ENCODE measurements around the gene PIK3C2G. TPM values are rescaled to one million over a fixed set of nuclear protein-coding genes. Genes with fewer than 3 reads are reported as not detected.

Gene PIK3C2G
- polyA plus RNA-seq, 2 donors = 1.8 to 2.1 TPM

DNA sequence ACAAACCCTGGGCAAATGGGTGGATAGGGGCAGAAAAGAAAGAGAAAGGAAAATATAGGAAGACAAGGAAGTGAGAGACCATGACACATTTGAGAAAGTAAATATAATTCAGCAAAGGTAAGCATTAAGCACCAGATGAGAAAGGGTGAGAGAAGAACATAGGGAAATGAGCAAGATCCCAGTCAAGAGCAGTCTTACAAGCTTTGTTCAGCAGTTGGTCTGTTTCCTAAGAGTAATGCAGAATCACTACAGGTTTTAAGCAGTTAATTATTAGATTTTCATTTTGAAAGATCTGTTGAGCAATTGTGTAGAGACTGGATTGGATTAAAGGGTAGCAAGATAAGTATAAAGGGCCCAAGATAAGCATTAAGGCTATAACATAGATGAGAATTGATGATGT is 330.2 kb downstream of the PIK3C2G start:
- Histone ChIP-seq H3K9me3 (ENCODE audit: control insufficient read depth in 2 of 2, insufficient read depth in 1 of 2, low read depth in 1 of 2, low read length in 1 of 2) (no peaks in the 10 kb centered on the region), H3K27me3 (ENCODE audit: control insufficient read depth in 1 of 2, insufficient read depth in 2 of 2, low read length in 2 of 2) (no peaks in the 10 kb centered on the region), H3K27ac (ENCODE audit: low read depth in 2 of 2, low read length in 1 of 2) (no peak overlapping the region)

DNA sequence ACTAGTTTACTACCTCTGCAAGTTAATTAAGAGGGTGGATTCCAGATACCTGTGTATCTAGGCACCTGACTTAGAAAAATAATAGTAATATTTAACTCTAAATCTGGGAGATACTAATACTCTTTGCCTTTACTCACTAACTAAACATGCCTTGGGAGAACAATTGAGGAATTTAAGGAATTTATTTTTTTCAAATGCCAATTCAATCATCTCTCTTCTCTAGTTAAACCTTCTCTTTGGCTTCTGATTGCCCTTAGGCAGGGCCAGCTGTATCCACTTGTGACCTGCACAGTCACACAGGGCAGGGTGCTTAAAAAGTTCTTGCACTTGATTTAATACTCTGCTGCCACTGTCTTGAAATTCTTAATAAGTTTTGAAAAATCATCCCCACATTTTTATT is 334.1 kb downstream of the PIK3C2G start:
- H3K36me3 ChIP-seq (ENCODE audit: control insufficient read depth in 2 of 2, insufficient read depth in 2 of 2, low read length in 1 of 2) = no peaks in the 10 kb centered on the region
- no peak overlapping the region for H3K27ac ChIP-seq (ENCODE audit: low read depth in 2 of 2, low read length in 1 of 2)
- no peaks in the 10 kb centered on the region for H3K4me1 ChIP-seq (ENCODE audit: control insufficient read depth in 2 of 2, insufficient read depth in 2 of 2, low read length in 1 of 2)
- no peak overlapping the region for H3K4me3 ChIP-seq (ENCODE audit: low read depth in 1 of 2, low read length in 2 of 2)
- H3K9me3 ChIP-seq (ENCODE audit: control insufficient read depth in 2 of 2, insufficient read depth in 1 of 2, low read depth in 1 of 2, low read length in 1 of 2) = no peaks in the 10 kb centered on the region
- H3K27me3 ChIP-seq (ENCODE audit: control insufficient read depth in 1 of 2, insufficient read depth in 2 of 2, low read length in 2 of 2) = no peaks in the 10 kb centered on the region

More for the DNA sequence above, 330.2 kb downstream of the PIK3C2G start:
- Histone ChIP-seq H3K4me3 (ENCODE audit: low read depth in 1 of 2, low read length in 2 of 2) (no peak overlapping the region), H3K4me1 (ENCODE audit: control insufficient read depth in 2 of 2, insufficient read depth in 2 of 2, low read length in 1 of 2) (no peaks in the 10 kb centered on the region), H3K36me3 (ENCODE audit: control insufficient read depth in 2 of 2, insufficient read depth in 2 of 2, low read length in 1 of 2) (no peaks in the 10 kb centered on the region)

DNA sequence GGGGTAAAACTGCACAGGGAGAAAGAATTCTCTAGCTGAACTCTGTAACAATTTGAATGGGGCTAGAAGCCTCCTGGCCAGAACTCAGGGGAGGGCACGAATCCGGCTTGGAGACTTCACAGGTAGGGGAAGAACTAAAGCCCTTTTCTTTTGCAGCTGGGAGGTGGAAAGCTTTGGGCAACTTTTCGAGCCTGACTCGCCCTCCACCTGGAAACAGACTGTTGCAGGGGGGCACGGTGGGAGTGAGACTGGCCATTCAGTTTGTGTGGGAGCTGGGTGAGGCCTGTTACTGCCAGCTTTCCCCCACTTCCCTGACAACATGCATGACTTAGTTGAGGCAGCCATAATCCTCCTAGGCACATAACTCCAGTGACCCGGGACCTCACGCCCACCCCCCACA is 340.6 kb downstream of the PIK3C2G start:
- H3K4me3 ChIP-seq (ENCODE audit: low read depth in 1 of 2, low read length in 2 of 2) = no peak overlapping the region
- no peaks in the 10 kb centered on the region for H3K9me3 ChIP-seq (ENCODE audit: control insufficient read depth in 2 of 2, insufficient read depth in 1 of 2, low read depth in 1 of 2, low read length in 1 of 2)
- 90 to 93% methylated on average over 7 of the region's 7 CpGs for WGBS, 2 donors
- no peaks in the 10 kb centered on the region for H3K36me3 ChIP-seq (ENCODE audit: control insufficient read depth in 2 of 2, insufficient read depth in 2 of 2, low read length in 1 of 2)
- H3K27me3 ChIP-seq (ENCODE audit: control insufficient read depth in 1 of 2, insufficient read depth in 2 of 2, low read length in 2 of 2) = no peaks in the 10 kb centered on the region
- no peak overlapping the region for H3K27ac ChIP-seq (ENCODE audit: low read depth in 2 of 2, low read length in 1 of 2)
- H3K4me1 ChIP-seq (ENCODE audit: control insufficient read depth in 2 of 2, insufficient read depth in 2 of 2, low read length in 1 of 2) = no peaks in the 10 kb centered on the region

DNA sequence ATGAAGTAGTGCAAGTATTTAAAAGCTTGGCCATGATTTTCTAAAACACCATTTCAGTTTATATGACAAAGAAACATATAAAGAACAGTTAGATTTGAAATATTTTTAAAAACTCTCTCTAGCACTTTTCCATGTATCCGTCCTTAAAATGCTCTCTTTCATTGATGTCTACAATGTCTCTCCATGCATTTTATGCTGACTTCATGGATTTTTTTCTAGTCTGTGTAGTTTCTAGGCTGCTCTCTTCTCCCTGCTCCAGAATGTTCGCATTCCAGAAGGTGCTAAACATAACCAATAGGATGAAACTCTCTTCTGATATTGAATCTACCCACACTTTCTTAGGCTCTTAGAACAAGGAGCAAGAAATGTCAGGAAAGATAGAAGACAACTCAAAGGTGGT is 351.7 kb downstream of the PIK3C2G start:
- no peaks in the 10 kb centered on the region for H3K36me3 ChIP-seq (ENCODE audit: control insufficient read depth in 2 of 2, insufficient read depth in 2 of 2, low read length in 1 of 2)
- H3K9me3 ChIP-seq (ENCODE audit: control insufficient read depth in 2 of 2, insufficient read depth in 1 of 2, low read depth in 1 of 2, low read length in 1 of 2) = no peaks in the 10 kb centered on the region
- no peak overlapping the region for H3K4me3 ChIP-seq (ENCODE audit: low read depth in 1 of 2, low read length in 2 of 2)
- no peak overlapping the region for H3K27ac ChIP-seq (ENCODE audit: low read depth in 2 of 2, low read length in 1 of 2)
- WGBS, 2 donors = 79 to 91% methylated on average over 2 of the region's 2 CpGs
- H3K4me1 ChIP-seq (ENCODE audit: control insufficient read depth in 2 of 2, insufficient read depth in 2 of 2, low read length in 1 of 2) = no peaks in the 10 kb centered on the region
- no peaks in the 10 kb centered on the region for H3K27me3 ChIP-seq (ENCODE audit: control insufficient read depth in 1 of 2, insufficient read depth in 2 of 2, low read length in 2 of 2)

GRCh38 chr12:18620986-18621385 is 359.7 kb downstream of the PIK3C2G start:
- Histone ChIP-seq H3K36me3 (ENCODE audit: control insufficient read depth in 2 of 2, insufficient read depth in 2 of 2, low read length in 1 of 2) (no peaks in the 10 kb centered on the region), H3K4me3 (ENCODE audit: low read depth in 1 of 2, low read length in 2 of 2) (no peak overlapping the region), H3K4me1 (ENCODE audit: control insufficient read depth in 2 of 2, insufficient read depth in 2 of 2, low read length in 1 of 2) (no peaks in the 10 kb centered on the region), H3K9me3 (ENCODE audit: control insufficient read depth in 2 of 2, insufficient read depth in 1 of 2, low read depth in 1 of 2, low read length in 1 of 2) (no peaks in the 10 kb centered on the region), H3K27me3 (ENCODE audit: control insufficient read depth in 1 of 2, insufficient read depth in 2 of 2, low read length in 2 of 2) (no peaks in the 10 kb centered on the region), H3K27ac (ENCODE audit: low read depth in 2 of 2, low read length in 1 of 2) (no peak overlapping the region)

- Histone ChIP-seq H3K4me1 (ENCODE audit: control insufficient read depth in 2 of 2, insufficient read depth in 2 of 2, low read length in 1 of 2) (no peaks in the 10 kb centered on the region), H3K27me3 (ENCODE audit: control insufficient read depth in 1 of 2, insufficient read depth in 2 of 2, low read length in 2 of 2) (no peaks in the 10 kb centered on the region), H3K36me3 (ENCODE audit: control insufficient read depth in 2 of 2, insufficient read depth in 2 of 2, low read length in 1 of 2) (no peaks in the 10 kb centered on the region), H3K9me3 (ENCODE audit: control insufficient read depth in 2 of 2, insufficient read depth in 1 of 2, low read depth in 1 of 2, low read length in 1 of 2) (no peaks in the 10 kb centered on the region), H3K4me3 (ENCODE audit: low read depth in 1 of 2, low read length in 2 of 2) (no peak overlapping the region), H3K27ac (ENCODE audit: low read depth in 2 of 2, low read length in 1 of 2) (no peak overlapping the region)
- WGBS, 2 donors = 82 to 93% methylated on average over 2 of the region's 2 CpGs
These were observed 368.1 kb downstream of the PIK3C2G start for GRCh38 chr12:18629445-18629844.

GRCh38 chr12:18629916-18630315 is 368.6 kb downstream of the PIK3C2G start:
- no peak overlapping the region for H3K4me3 ChIP-seq (ENCODE audit: low read depth in 1 of 2, low read length in 2 of 2)
- no peaks in the 10 kb centered on the region for H3K9me3 ChIP-seq (ENCODE audit: control insufficient read depth in 2 of 2, insufficient read depth in 1 of 2, low read depth in 1 of 2, low read length in 1 of 2)
- WGBS, 2 donors = 76 to 93% methylated on average over 1 of the region's 1 CpG
- no peak overlapping the region for H3K27ac ChIP-seq (ENCODE audit: low read depth in 2 of 2, low read length in 1 of 2)
- no peaks in the 10 kb centered on the region for H3K36me3 ChIP-seq (ENCODE audit: control insufficient read depth in 2 of 2, insufficient read depth in 2 of 2, low read length in 1 of 2)
- no peaks in the 10 kb centered on the region for H3K27me3 ChIP-seq (ENCODE audit: control insufficient read depth in 1 of 2, insufficient read depth in 2 of 2, low read length in 2 of 2)
- no peaks in the 10 kb centered on the region for H3K4me1 ChIP-seq (ENCODE audit: control insufficient read depth in 2 of 2, insufficient read depth in 2 of 2, low read length in 1 of 2)

GRCh38 chr12:18631339-18631738 is 370.0 kb downstream of the PIK3C2G start:
- Histone ChIP-seq H3K4me3 (ENCODE audit: low read depth in 1 of 2, low read length in 2 of 2) (no peak overlapping the region), H3K4me1 (ENCODE audit: control insufficient read depth in 2 of 2, insufficient read depth in 2 of 2, low read length in 1 of 2) (no peaks in the 10 kb centered on the region), H3K27ac (ENCODE audit: low read depth in 2 of 2, low read length in 1 of 2) (no peak overlapping the region), H3K27me3 (ENCODE audit: control insufficient read depth in 1 of 2, insufficient read depth in 2 of 2, low read length in 2 of 2) (no peaks in the 10 kb centered on the region), H3K36me3 (ENCODE audit: control insufficient read depth in 2 of 2, insufficient read depth in 2 of 2, low read length in 1 of 2) (no peaks in the 10 kb centered on the region), H3K9me3 (ENCODE audit: control insufficient read depth in 2 of 2, insufficient read depth in 1 of 2, low read depth in 1 of 2, low read length in 1 of 2) (no peaks in the 10 kb centered on the region)
- 88 to 92% methylated on average over 5 of the region's 5 CpGs for WGBS, 2 donors

- H3K4me3 ChIP-seq (ENCODE audit: low read depth in 1 of 2, low read length in 2 of 2) = no peak overlapping the region
- 72 to 82% methylated on average over 2 of the region's 2 CpGs for WGBS, 2 donors
These were observed 371.5 kb downstream of the PIK3C2G start for GRCh38 chr12:18632848-18633247.

GRCh38 chr12:18634382-18634781 is 373.1 kb downstream of the PIK3C2G start:
- no peaks in the 10 kb centered on the region for H3K9me3 ChIP-seq (ENCODE audit: control insufficient read depth in 2 of 2, insufficient read depth in 1 of 2, low read depth in 1 of 2, low read length in 1 of 2)
- H3K4me3 ChIP-seq (ENCODE audit: low read depth in 1 of 2, low read length in 2 of 2) = no peak overlapping the region
- H3K27ac ChIP-seq (ENCODE audit: low read depth in 2 of 2, low read length in 1 of 2) = no peak overlapping the region
- 68 to 70% methylated on average over 4 of the region's 4 CpGs for WGBS, 2 donors
- no peaks in the 10 kb centered on the region for H3K27me3 ChIP-seq (ENCODE audit: control insufficient read depth in 1 of 2, insufficient read depth in 2 of 2, low read length in 2 of 2)
- no peaks in the 10 kb centered on the region for H3K36me3 ChIP-seq (ENCODE audit: control insufficient read depth in 2 of 2, insufficient read depth in 2 of 2, low read length in 1 of 2)
- no peaks in the 10 kb centered on the region for H3K4me1 ChIP-seq (ENCODE audit: control insufficient read depth in 2 of 2, insufficient read depth in 2 of 2, low read length in 1 of 2)

More at GRCh38 chr12:18632848-18633247, 371.5 kb downstream of the PIK3C2G start:
- Histone ChIP-seq H3K27me3 (ENCODE audit: control insufficient read depth in 1 of 2, insufficient read depth in 2 of 2, low read length in 2 of 2) (no peaks in the 10 kb centered on the region), H3K9me3 (ENCODE audit: control insufficient read depth in 2 of 2, insufficient read depth in 1 of 2, low read depth in 1 of 2, low read length in 1 of 2) (no peaks in the 10 kb centered on the region), H3K36me3 (ENCODE audit: control insufficient read depth in 2 of 2, insufficient read depth in 2 of 2, low read length in 1 of 2) (no peaks in the 10 kb centered on the region), H3K27ac (ENCODE audit: low read depth in 2 of 2, low read length in 1 of 2) (no peak overlapping the region), H3K4me1 (ENCODE audit: control insufficient read depth in 2 of 2, insufficient read depth in 2 of 2, low read length in 1 of 2) (no peaks in the 10 kb centered on the region)
